AG10803 (cell line): ENCODE measurements around the gene SYNM.

ENCODE experiments used
- DNase-seq: peaks from one replicate; pipeline ENCODE4 v3.0.0; 2010; ENCODE audit warnings: low read depth
- H3K4me3 ChIP-seq: 2 replicates; pipeline ENCODE4 v1.5.1; 2011; ENCODE audit warnings: mild to moderate bottlenecking, low read length, control low read depth
- TF ChIP-seq, protein P1 (sequence below): conservative IDR thresholded peaks from 2 replicates; pipeline ENCODE4 v1.5.1; 2011; ENCODE audit warnings: mild to moderate bottlenecking, low read length, control low read depth, inconsistent platforms

Gene SYNM

DNA sequence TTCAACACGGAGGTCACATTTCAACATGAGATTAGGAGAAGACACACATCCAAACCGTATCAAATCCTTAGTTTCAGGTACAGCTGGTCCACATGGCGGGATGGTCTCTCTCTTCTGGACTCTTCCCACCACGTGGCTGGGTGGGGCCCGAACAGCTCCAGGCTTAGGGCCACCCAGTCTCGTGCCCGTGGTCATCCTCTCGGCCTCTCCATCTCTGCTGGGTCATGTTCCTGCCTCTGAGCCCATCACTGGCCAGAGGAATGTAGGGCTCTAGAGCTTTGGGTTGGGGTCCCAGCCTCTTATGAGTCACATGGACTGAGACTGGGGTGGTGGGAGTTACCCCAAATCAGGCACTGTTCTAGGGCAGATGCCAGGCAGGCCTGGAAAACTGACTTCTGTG is 12.2 kb downstream of the SYNM start:
- TF ChIP-seq, protein P1, sequence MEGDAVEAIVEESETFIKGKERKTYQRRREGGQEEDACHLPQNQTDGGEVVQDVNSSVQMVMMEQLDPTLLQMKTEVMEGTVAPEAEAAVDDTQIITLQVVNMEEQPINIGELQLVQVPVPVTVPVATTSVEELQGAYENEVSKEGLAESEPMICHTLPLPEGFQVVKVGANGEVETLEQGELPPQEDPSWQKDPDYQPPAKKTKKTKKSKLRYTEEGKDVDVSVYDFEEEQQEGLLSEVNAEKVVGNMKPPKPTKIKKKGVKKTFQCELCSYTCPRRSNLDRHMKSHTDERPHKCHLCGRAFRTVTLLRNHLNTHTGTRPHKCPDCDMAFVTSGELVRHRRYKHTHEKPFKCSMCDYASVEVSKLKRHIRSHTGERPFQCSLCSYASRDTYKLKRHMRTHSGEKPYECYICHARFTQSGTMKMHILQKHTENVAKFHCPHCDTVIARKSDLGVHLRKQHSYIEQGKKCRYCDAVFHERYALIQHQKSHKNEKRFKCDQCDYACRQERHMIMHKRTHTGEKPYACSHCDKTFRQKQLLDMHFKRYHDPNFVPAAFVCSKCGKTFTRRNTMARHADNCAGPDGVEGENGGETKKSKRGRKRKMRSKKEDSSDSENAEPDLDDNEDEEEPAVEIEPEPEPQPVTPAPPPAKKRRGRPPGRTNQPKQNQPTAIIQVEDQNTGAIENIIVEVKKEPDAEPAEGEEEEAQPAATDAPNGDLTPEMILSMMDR = no peak
- H3K4me3 ChIP-seq = no peak overlapping the region
- DNase-seq = no peak

DNA sequence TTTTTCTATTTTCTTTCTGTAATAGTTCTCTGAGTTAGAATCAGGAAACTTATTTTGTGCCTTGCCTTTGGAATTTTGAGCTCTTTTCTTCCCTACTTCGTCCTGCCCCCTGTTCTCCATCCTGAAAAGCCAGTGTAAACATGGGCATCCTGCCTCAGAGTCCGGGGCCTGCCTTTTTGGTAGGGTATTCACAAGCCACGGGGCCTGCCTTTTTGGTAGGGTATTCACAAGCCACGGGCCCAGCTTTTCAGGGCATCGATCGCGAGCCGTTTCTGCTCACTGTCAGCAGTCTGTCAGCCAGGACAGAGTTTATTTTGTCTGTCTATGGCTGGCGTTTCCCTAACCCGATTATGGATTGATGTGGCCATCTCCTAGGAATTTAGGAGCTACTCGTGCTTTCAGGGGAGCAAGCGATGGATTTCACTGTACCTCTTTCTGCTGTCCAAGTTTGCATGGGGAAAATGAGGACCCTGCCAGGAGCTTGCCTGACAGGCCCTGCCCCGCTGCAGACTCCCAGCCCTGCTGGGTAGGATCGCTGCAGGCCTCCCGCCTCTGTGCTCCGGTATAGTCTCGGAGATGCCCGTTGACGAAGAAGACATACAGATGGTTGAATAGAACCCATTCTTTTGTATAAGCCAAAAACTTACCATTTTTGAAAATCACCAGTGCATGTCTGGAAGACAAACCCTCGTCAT is 12.8 kb downstream of the SYNM start:
- TF ChIP-seq, protein P1 = no peak
- H3K4me3 ChIP-seq = no peak overlapping the region
- no peak for DNase-seq

DNA sequence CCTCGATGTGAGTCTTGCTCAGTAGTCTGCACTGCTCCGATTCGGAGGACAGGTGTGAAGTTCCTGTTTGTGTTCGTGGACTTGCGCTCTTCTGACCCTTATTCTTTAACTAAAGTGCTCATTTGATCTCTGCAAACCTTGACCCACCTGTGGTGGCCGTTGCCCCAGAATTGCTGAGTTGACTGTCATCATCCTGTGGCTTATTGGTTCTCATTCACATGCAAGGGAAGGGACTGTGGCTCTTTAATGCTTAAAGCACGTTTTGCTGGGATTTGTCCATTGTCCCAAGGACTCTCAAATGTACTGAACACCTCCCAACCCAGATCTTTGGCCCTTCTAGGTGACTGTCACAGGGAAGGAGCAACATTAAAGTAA is 13.4 kb downstream of the SYNM start:
- no peak overlapping the region for H3K4me3 ChIP-seq
- DNase-seq = no peak
- TF ChIP-seq, protein P1 = no peak

DNA sequence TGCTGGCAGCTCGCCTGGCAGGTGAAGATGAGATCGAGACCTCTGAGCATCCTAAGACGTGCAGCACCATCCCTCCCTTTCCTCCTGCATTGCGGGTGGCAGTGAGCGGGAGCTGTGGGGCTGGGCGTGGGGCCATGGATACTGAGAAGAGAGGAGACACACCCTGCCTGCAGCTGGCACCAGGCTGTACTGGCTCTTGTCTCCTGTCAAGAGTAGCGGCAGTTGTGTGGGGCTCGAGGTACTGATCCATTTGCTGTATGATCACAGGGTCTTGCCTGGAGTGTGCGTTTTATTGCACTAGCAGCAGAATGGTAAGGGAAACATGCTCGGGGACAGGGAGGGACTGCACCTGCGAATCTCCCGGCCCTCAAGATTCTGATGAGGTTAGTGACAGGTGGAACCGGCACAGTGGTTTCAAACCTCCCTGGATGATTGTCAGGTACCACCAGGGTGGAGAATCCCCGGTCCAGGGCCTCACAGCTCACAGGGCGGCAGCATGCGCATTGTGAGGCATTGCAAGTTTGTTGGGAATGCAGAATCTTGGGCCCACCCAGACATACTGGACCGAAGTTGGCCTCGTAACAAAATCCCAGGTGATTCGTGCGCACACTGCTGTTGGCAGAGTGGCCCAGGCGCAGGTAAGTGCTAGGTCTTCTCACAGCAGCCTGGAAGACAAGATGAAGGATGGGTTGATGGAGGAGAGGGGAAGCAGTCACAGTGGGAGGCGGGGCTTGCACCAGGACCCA is 14.1 kb downstream of the SYNM start:
- TF ChIP-seq, protein P1 = no peak
- no peak for DNase-seq
- no peak overlapping the region for H3K4me3 ChIP-seq

DNA sequence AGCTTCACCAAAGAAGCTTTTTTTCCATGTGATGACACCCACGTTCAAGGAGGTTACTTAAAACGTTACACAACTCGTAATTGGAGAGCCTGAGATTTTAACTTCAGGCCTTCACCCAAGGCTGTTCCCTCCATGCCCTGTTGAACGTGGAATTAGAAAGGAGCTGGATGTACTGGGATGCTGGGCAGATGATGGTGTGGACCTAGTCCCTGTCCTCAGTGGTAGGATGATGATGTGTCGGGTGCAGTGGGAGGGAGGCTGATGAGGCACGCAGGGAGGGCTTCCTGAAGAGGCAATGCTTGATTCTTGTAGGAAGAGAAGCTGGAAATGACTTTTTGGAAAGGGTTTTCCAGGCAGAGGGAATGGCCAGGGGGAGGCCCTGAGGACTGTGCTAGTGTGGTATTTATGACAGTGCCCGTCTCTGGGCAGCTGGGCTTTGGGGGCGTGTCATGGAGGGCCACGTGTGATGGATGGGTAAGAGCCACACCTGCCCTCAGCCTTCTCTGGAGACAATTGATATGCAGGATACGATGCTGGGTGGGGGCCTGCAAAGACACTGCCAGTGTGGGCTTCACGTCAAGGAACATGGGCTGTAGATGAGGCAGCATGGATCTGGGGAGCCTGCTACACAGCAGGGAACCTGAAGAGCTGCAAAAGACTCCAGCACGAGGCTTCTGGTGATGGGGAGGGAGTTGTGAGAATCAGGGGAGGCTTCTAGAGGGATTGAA is 15.3 kb downstream of the SYNM start:
- H3K4me3 ChIP-seq = no peak overlapping the region
- TF ChIP-seq, protein P1 = no peak
- no peak for DNase-seq

DNA sequence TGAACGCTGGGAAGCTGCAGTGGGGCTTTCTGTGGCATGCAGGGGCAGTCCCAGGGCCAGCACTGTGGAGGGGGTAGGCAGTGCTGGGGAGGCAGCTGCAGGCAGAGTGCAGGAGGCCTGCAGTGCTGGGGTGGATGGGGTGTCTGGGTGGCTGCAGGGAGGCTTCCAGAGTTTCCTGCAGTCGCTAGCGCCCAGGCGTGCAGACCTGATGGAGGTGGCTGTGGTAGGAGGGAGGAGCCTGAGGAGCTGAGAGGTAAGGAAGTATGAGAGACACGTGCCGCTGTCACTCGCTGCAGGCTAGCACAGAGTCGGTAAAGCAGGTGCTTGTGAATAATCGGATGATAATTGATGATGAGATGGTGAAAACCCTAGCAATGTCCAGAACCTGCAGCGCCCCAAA is 16.3 kb downstream of the SYNM start:
- no peak for DNase-seq
- no peak overlapping the region for H3K4me3 ChIP-seq
- TF ChIP-seq, protein P1 = no peak
